Measurements from ENCODE around the gene SUCLA2. TPM values are rescaled to one million over a fixed set of nuclear protein-coding genes. Genes with fewer than 3 reads are reported as not detected.

SUCLA2 gene
- total and polyA plus RNA-seq, 2 donors (not counting 3 experiments of a cell fraction or from before 2014, with no cell fraction given), result 13.6 to 37.0 TPM

- TF ChIP-seq EZH2 (IDR thresholded peaks at IDR 0.05; ENCODE audit: borderline replicate concordance, low read depth, low read length, severe bottlenecking), result no peak
- TF ChIP-seq JUN (IDR thresholded peaks at IDR 0.05; ENCODE audit: borderline replicate concordance, insufficient read depth, insufficient read length, low read depth), result no peak
- TF ChIP-seq POLR2AphosphoS5 (IDR thresholded peaks at IDR 0.05; ENCODE audit: insufficient read depth, low read depth, low read length), result no peak
- TF ChIP-seq FOS (IDR thresholded peaks at IDR 0.05; ENCODE audit: borderline replicate concordance, insufficient read depth, low read length), result no peak
- no peak for TF ChIP-seq POLR2A (IDR thresholded peaks at IDR 0.05; ENCODE audit: low read depth, low read length)
- TF ChIP-seq MYC (IDR thresholded peaks at IDR 0.05; ENCODE audit: low read depth, low read length), result no peak
- no peak for TF ChIP-seq CTCF (IDR thresholded peaks at IDR 0.05; ENCODE audit: extremely low read depth in 1 of 2, insufficient read depth in 1 of 2, low read depth in 1 of 2, low read length in 2 of 2)
- TF ChIP-seq GATA2 (IDR thresholded peaks at IDR 0.05; ENCODE audit: insufficient read depth, insufficient read length, low read depth, low read length), result no peak
- no peak for TF ChIP-seq MAX (IDR thresholded peaks at IDR 0.05; ENCODE audit: insufficient read depth, insufficient read length)
- H4K20me1 ChIP-seq (replicated peaks; ENCODE audit: control insufficient read depth, extremely low read depth, insufficient read depth, low read length), result no peaks in the 10 kb centered on the region
- no peak overlapping the region for H3K27ac ChIP-seq (ENCODE audit: insufficient read depth, low read depth, low read length)
- no peak overlapping the region for H3K4me3 ChIP-seq (replicated peaks in 1 of 3; ENCODE audit: insufficient read depth in 1 of 3, low read depth in 1 of 3, low read length in 3 of 3)
- intact Hi-C loops (cut with micrococcal nuclease) (no loop called here), dilution Hi-C loops (cut with MboI; ENCODE audit: extremely low pct_ligation_motif_present, low sequenced_read_pairs) (no loop called here)
- no TSS peak for BruUV-seq (replicated peaks)
- ChIA-PET POLR2A (no interaction called here), CTCF (no interaction called here)
- H2AFZ ChIP-seq (ENCODE audit: low read depth, low read length), result no peak overlapping the region
- no peak for FAIRE-seq
- no peak for DNase-seq (ENCODE audit: low read depth, low spot score)
- peaks cover 4% of the 10 kb centered on the region for H3K9me3 ChIP-seq (replicated peaks; ENCODE audit: control insufficient read depth, insufficient read depth, low read length)
- peaks cover 2% of the 10 kb centered on the region in 2 experiments for H3K36me3 ChIP-seq (ENCODE audit: control insufficient read depth in 2 of 2, extremely low read depth in 1 of 2, insufficient read depth in 2 of 2, low read length in 2 of 2)
- H3K9ac ChIP-seq (replicated peaks; ENCODE audit: extremely low read depth, insufficient read depth, low read length), result no peak overlapping the region
- no peaks in the 10 kb centered on the region for H3K27me3 ChIP-seq (ENCODE audit: control insufficient read depth in 2 of 2, insufficient read depth in 2 of 2, low read length in 2 of 2)
- no peaks in the 10 kb centered on the region for H3K4me1 ChIP-seq (ENCODE audit: control insufficient read depth, extremely low read depth, insufficient read depth, low read length)
- H3K4me2 ChIP-seq (ENCODE audit: insufficient read depth, low read length), result no peak overlapping the region
- no peaks in the 10 kb centered on the region for H3K79me2 ChIP-seq (ENCODE audit: control insufficient read depth, insufficient read depth, low read length)
- no peaks in the 10 kb centered on the region for H3K9me1 ChIP-seq (replicated peaks; ENCODE audit: control insufficient read depth, extremely low read depth, insufficient read depth, low read length)
Observed at GRCh38 chr13:47962237-47962636, 38.8 kb downstream of the SUCLA2 start.

All from endothelial cell of umbilical vein (primary cell).